NOMO-1 treated with DMSO at 0.1 percent for 48 hours (cell line): ENCODE data around the gene GMCL2.

Experiments used
- DNase-seq: peaks from one replicate; lab custom pipeline; 2025; ENCODE audit not compliant: unreplicated experiment; lab: John Stamatoyannopoulos, UW

The GMCL2 gene

DNA sequence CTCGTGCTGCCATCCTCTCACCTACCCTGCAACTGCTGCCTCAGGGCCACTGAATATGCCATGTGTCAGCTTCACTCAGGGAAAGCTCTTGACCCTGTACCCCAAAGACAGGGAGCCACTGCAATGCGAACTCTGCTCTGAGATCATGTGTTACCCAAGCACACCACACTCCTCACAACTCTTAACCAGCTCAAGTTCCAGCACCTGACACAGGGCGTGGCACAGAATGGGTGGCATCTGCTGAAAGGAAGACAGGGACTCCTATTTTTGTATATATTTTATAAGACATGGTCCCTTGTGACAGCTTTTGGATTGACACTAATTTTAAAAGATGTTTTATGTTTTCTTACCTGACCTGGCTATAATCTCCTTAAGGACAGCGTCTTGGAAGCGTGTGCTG is 34.7 kb upstream of the GMCL2 start:
- DNase-seq, result no peak

DNA sequence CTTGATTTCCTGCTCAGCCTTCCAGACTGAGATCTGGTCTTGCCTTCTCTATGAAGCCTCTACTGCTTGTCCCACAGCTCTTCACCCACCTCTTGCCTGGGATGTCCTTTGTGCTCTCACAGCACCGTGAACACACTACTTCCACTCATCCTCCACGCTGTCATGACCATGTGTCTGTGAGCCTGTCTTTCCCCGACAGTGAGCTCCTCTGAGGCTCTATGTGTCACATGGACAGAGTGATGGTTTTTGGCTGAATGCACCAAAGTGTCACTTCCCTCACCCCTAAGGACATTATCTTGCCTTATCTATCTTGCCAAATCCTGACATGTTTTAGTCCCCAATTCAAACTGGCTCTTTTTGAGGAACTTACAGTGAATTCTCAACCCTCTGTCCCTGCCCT is 34.1 kb upstream of the GMCL2 start:
- DNase-seq, result peak; percentile 34

DNA sequence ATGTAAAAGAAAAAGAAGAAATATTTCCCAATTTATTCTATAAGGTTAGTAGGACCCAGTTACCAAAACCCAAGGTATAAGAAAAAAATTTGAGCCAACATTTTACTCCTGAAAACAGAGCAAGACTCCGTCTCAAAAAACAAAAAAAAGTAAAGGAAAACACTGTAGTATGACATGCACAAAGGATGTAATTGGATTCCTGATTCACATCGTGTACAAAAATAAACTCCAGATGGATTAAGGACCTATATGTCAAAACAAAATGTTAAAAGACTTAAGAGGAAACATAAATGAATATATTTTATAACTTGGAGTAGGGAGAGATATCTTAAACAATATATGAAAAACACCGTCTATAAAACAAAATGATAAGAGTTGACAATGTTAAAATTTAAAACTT is 31.7 kb upstream of the GMCL2 start:
- no peak for DNase-seq

DNA sequence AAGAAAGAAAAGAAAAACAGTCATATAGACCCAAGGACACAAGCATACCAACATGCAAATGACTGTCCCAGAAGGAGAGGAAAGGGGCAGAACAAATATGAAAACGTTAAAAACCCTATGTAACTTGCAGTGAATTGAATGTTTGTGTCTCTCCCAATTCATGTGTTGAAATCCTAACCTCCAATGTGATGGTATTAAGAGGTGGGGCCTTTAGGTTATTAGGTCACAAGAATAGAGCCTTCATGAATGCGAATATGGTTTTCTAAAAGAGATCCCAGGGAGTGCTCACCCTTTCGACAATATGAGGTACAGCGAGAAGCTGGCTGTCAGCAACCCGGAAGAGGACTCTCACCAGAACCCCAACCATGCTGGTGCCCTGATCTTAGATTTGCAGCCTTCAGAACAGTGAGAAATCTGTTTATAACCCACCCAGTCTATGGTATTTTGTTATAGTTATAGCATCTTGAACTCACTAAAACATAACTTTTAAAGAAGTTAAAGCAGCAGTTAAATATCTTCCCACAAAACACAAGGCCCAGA is 31.1 kb upstream of the GMCL2 start:
- no peak for DNase-seq

DNA sequence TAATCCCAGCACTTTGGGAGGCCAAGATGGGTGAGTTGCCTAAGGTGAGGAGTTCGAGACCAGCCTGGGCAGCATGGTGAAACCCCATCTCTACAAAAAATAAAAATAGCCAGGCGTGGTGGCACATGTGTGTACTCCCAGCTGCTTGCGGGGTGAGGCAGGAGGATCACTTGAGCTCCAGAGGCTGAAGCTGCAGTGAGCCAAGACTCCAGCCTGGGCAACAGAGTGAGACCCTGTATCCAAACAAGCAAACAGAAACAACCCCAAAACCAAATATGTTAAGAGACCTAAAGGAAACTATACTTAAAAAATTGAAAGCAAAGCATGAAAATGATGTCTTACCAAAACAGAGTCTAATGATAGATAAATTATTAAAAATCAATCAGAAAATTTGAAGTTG is 29.6 kb upstream of the GMCL2 start:
- no peak for DNase-seq

DNA sequence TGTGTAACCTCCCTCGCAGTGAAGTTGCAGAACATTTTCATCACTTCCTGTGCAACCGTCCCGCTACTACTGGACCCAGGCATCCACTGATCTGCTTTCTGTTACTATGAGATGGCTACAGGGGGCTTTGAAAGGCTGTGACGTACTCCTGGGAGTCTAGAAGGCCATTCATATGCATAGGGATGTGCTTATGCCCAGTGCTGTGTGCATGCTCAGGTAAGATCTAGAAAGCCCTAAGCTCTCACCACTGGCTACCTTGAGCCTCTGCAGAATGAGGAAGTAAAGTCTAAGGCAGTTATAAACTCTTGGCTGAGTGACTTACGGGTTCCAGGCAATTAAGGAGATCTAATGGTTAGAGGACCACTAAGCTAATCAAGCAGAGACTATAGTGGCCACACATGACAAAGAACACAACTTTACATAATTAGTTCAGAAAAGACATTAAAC is 28.9 kb upstream of the GMCL2 start:
- peak; percentile 96 for DNase-seq

DNA sequence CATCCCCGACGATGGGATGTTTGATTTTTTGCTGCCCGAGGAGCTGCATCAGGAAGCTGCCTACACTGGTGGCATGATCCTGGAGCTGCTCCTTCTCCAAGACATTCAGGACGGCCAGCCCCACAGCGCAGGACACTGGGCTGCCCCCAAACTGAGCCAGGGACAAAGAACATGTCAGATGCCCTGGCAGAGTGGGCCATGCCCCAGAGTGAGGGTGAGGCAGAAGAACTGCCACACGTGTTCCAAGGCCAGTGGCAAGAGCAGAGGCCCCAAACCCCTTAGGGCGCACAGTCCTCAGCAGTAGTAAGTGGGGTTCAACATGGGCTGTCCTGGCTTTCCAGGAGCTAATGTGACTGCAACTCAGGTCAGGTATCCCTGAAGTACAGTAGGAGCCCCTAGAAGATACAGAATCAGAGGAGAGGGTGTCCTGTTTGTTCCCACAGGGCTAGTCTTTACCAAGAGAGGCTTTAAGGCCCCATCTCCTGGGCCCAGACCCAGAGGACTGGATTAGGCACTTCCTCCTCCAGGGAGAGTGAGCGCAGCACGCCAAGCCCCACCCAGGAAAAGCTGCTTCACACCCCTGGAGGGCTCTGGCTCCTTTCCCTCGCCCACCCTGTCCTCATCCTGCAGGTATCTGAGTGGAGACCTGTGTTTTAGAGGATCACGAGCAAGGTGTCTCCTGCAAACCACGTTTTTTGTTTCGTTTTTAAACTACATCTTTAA is 28.3 kb upstream of the GMCL2 start:
- DNase-seq, result no peak

DNA sequence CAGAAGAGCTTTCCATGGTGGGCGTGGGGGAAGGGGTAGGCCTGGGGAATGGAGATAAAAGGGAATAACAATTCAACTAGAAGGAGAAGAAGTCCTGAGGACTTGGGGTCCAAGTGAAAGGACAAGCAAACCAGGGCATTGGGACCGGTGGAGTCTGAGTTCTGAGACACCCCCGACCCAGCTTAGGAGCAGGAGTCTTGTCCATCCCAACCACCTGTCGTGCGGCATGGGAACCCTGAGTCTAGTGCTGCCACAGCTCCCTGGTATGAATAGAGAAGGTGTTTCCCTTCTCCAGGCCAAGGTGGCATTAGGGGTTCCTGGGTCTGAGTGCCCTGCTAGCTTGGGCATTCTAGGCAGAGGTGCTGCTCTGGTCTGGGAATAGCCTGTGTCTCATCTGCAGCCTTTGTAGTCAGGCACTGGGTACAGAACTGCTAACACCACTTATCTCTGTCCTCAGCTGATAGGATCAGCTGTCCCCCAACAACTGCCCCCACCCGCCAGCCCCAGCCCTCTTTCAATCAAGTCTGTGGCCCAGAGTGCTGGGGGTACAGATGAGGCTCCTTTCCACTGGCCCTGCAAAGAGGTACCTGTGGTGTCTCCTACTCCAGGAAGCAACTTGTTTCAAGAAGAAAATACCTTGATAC is 27.1 kb upstream of the GMCL2 start:
- no peak for DNase-seq

DNA sequence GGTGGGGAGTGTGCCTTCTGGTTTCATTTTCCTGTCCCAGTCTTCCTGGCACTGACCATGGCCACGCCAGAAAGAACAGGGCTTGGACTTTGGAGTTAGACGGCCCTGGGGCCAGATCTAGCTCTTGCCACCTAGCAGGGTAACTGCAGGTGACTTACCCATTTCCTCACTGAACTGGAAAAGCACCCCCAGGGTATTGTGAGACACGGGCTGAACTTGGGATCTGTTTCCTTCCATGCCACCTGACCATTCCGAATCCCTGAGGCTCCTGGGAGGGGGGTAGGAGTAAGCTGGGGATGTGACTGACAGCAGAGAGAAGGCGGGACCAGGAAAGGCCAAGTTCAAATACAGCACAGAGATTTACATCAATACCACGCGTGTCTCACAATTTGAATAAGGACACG is 26.6 kb upstream of the GMCL2 start:
- no peak for DNase-seq

DNA sequence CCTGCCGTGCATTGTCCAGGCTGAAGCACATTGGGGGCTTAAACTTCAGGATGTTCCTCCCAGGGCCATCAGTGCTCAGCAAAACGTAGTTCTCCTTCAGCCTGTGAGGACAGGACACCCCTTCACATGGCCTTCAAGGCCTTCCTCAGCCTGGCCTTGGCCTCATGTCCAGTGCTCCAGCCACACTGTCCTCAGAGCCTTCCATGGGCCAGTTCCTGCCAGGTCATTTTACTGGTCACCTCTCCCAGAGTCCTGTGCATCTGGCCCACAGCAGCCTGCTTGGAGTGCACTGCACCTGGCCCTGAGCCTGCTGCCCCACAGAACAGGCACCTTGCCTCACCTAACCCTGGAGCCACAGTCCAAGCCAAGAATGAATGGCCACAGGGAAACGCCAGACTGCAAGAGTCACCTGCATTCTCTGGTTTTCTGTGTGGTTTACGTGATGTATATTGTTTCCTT is 25.9 kb upstream of the GMCL2 start:
- DNase-seq, result no peak

DNA sequence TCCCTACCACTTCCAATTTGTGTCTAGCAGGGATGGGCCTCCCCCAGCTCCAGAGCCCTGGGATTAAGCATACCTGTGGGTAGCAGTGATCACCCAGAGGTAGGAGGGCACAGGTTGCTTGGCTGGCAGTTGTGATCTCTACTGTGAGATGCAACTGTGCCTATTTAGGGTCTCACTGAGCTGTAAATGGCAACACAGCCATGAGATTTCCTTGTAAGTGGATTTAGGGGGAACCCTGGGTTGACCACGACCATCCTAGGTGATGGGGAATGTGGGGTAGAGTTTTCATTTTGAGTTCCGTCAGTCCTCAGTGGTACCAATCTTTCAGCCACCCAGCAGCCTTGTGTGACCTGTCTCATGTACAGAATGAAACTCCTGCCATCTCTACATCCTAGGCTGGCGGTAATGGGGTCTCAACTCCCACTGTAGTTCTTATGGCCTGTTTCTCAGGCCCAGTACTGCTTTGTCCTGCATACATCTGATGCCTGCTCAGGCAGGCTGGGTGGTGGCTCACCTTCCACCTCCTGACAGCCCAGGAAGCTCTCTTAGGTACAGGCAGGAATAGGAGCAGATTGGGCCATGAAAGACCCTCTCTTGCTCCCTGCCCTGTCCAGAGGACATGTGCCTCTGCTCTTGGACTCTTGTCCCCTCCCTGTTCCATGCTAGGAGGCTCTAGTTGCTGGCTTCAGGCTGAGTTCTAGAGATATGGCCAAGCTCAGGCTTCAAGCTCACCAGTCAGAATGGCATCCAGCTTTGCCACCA is 25.3 kb upstream of the GMCL2 start:
- no peak for DNase-seq

DNA sequence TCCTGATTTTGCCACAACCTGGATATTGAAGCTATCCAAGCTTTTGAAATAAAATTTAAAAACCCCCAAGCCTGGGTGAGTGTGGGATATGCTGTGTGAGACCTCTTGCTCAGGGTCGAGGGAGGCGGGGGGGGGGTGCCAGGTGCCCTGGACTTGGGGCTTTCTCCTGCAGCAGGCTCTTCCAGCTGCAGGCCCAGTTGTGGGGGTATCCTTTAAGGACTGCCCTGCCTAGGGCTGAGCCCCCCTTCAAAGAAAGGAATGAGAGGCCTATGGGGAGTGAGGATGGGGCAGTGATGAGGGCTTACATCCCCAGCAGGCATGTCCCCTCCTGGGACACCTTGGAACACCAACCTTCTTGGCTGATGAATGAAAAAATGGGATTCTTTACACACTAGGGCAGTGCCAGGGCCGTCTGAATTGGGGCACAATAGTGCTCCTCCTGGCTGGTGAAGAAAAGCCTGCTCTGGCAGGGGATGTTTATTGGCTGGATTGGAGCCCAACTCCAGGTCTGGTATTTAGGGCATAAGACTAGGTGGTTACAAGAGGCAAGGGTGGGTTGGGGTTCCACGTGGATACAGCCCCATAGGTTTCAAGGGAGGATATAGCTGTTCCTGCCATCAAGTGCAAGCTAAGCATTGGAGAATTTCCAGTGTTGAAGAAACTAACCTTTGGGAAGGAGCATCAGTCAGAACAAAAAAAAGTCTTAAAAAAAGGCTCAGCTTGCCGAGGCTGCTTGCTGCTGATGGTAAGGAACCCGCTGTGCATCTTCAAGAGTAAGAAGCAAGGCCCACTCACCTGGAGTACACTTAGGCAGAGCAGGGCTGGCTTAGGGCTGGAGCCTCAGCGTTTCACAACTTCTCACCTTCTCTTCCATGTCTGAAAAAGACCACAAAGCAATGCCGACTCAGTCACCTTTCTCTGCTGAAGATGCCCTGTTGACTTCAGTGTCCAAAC is 24.2 kb upstream of the GMCL2 start:
- no peak for DNase-seq

DNA sequence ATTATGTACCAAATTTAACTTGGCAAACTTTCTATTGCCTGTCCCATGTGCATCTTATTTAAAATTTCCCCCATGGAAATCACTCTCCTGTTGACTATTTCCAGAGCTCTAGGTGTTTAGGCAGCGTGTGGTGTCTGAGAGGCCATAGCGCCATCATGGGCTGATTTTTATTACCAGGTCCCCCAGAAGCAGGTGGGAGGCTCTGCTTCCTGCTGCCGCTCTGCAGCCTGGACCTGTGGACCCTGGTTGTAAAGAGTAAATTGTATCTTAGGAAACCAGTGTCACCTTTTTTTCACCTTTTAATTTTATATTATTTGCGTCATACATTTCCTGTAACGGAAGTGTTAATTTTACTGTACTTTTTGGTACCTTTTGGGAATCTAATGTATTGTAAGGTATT is 23.5 kb upstream of the GMCL2 start:
- no peak for DNase-seq

DNA sequence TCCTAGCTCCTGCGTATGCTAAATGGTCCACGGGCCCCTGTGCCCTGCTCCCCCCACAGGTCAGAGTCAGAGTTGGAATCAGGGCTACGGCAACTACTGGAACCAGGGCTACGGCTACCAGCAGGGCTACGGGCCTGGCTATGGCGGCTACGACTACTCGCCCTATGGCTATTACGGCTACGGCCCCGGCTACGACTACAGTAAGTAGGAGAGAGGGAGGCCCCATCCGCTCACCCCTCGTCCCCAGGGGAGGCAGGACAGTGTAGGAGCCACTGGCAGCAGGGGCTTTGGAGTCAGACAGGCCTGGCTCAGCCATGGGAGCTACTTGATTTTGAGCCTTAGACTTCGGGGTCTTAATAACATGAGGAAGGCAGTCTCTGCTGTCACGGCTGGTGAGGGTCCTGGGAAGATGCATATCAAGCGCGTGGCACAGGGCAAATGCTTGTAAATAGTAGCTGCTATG is 22.9 kb upstream of the GMCL2 start:
- DNase-seq, result no peak

DNA sequence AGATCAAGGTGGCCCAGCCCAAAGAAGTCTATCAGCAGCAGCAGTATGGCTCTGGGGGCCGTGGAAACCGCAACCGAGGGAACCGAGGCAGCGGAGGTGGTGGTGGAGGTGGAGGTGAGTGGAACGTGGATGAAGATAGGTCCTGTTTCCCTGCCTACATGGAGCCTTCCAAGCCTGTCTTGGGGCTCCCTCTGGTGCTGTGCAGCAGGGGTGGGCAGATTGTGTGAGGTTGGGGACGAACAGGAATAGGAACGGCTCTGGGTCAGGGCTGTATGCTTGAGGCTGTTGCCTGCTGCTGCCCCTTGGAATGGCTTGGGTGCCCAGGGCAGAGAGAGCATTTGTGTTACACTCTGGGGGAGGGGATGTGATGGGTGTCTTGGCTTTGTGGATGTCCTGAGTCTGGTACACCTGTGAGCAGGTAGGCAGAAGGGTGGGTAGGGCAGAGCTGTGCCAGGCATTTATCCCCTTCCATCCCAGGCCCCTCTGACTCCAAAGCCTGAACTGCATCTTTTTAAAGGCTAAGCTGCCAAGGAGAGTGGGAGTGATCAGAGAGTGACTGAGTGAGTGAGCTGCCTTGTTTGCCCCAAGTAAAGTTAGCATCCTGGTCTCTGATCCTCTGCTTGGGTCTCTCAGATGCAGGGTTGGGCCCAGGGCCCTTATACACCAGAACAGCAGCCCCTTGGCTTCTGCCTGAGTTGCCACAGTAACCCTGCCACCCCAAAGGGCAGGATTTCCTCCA is 22.3 kb upstream of the GMCL2 start:
- no peak for DNase-seq

DNA sequence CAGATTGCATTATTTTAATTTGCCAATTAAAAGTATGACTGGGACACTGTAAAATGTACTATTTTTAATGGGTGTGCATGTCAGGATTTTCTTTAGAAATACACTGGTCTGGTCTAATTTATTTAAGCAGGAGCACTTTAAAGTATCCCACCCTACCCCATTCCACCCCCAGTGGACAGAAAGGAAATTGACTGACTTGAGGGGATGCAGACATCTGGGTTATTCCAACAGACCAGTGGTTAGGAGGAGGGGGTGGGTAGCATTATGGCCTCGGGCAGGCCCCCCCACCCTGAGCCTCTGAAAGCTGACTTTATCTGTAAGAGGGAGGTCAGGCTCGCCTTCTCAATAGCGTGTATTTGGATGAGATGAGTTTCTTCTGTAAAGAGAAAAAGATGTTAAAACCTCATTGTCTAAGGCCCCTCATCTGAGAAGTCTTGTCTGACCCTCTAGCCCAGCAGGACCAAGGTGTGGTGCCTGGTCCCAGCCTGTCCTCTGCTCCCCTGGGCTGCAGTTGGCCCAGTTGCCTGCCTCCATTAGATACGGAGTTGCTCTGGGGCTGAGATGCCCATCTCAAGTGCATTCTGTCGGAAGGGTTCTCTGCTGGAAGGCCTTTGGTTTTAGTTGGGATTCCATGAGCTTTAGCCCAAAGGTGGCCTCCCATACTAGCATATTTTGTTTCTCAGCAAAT is 21.5 kb upstream of the GMCL2 start:
- DNase-seq, result no peak

DNA sequence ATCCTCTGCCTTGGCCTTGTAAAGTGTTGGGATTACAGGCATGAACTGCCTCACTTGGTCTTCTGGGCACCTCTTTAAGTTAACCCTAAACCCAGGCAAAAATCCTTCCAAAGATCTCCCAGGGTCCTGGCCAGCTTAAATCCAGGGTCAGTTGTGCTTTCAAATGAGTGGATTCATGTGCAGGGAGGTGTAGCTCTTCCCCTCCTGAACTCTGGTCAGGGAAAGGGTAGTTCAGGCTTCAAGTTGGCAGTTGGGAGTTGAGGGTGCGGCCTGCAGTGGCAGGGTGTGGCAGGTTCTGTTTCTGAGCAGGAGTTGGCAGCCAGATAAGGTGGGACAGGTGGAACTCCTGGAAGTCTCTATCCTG is 20.7 kb upstream of the GMCL2 start:
- no peak for DNase-seq

DNA sequence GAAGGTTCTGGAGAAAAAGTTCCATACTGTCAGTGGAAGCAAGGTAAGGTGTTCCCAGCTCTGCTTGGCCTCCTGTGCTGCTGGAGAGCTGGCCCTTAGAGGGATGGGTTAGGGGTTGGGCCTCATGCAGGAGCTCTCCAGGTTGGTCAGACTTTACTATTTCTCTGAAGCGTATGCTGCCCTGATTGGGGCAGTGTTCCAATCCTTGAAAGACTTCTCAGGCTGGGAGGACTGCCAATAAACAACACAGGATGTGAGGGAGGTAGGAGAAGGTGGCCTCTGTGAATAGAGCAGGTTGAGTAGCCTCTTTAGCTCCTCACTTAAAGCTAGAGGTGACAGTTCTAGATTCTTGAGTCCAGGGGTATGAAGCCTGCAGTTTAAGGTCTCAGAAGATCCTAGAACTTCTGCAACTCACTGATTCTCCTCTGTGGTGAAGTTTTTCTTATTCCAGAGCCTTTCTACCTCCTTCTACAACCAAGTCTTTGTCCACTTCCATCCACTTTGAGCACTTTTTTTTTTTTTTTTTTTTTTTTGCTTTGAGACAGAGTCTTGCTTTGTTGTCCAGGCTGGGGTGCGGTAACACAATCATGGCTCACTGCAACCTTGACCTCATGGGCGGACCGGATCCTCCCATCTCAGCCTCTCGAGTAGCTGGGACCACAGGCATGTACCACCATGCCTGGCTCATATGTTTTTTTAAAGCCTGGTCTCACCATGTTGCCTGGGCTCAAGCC is 20.2 kb upstream of the GMCL2 start:
- DNase-seq, result no peak
